Left lung (tissue), 10 donors: ENCODE data around the gene GUCY2F. TPM values are rescaled to one million over a fixed set of nuclear protein-coding genes. Genes with fewer than 3 reads are reported as not detected.

ENCODE experiments used
- ATAC-seq: fragments of 200-7000 bp; cut with Tn5 transposase; one replicate; pipeline ENCODE4 v1.9.1; 2020; ENCODE audit warnings: moderate library complexity
- DNase-seq, 4 donors: peaks; one replicate each; pipeline ENCODE4 v3.0.0-alpha.2; 2013 to 2020
- H3K27ac ChIP-seq, 2 donors: fragments of 200-600 bp; sonication (generic) in 1 of 2; one replicate each; pipeline versions ENCODE4 v1.5.0 to v1.8.0; 2020 to 2021
- H3K27me3 ChIP-seq, 2 donors: fragments of 200-600 bp; sonication (generic) in 1 of 2; one replicate each; pipeline versions ENCODE4 v1.5.0 to v1.8.0; 2020 to 2021
- H3K36me3 ChIP-seq, 2 donors: fragments of 200-600 bp; sonication (generic) in 1 of 2; one replicate each; pipeline versions ENCODE4 v1.5.0 to v1.8.0; 2020 to 2021
- H3K4me1 ChIP-seq, 2 donors: fragments of 200-600 bp; one replicate each; pipeline ENCODE4 v1.8.0; 2021
- H3K4me3 ChIP-seq, 2 donors: fragments of 200-600 bp; sonication (generic) in 1 of 2; one replicate each; pipeline versions ENCODE4 v1.5.0 to v1.8.0; 2020 to 2021; ENCODE audit warnings: mild to moderate bottlenecking in 1 of 2
- H3K9me3 ChIP-seq, 2 donors: fragments of 200-600 bp; sonication (generic) in 1 of 2; one replicate each; pipeline versions ENCODE4 v1.5.0 to v1.8.0; 2020 to 2021
- intact Hi-C, 2 donors: fragments of 100-400 bp; cut with DNase I; formaldehyde crosslinking; loops; one replicate each; pipeline versions ENCODE4 v1.11.2 to v1.14.2; 2022
- polyA plus RNA-seq, 6 donors: library from polyadenylated mRNA; unstranded; fragments of 120-200 nt; gene quantifications; one replicate each; pipeline ENCODE4 v1.2.1, GENCODE V29; 2013; ENCODE audit not compliant: insufficient read length in 6 of 6
- total RNA-seq, 2 donors: library from RNA; stranded (reverse); fragmentation: NEBNext Ultra II Directional; extraction: Animal tissue kit (Norgen Biotek cat#: 25700); gene quantifications; one replicate each; pipeline ENCODE4 v1.2.1, GENCODE V29; 2021
- TF ChIP-seq, protein P1 (sequence below), 2 donors: fragments of 200-600 bp; sonication (generic) in 1 of 2; IDR thresholded peaks; one replicate each; pipeline versions ENCODE4 v1.5.0 to v1.8.0; 2021; ENCODE audit warnings: antibody characterized with exemption in 2 of 2
- donor health status: DM: no; HTN: yes; CAD: no.
- donor health status: DM: no; HTN: no; CAD: no.

The GUCY2F gene
- total and polyA plus RNA-seq, 8 donors = 0.03 to 0.10 TPM; not detected in 6

DNA sequence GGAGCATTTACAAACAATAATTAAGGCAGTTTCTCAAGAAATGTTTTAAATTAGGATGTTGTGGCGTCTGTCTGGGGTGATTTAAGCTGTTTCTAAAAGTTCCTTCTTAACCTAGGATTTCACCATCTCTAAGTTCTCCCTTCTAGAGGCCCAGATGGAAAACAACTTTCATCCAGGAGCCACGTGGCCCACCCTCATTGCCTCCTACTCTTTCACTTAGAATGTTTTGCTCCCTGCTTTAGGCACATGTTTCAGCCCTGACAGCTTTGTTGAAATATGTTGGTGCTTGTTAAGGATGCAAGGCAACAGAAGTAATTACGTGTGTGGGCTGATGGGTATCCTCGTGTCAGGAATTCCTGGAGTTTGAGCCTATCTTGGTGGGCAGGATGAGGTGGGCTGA is 131.3 kb downstream of the GUCY2F start:
- ATAC-seq (no peak), DNase-seq (no peak)
- no peak overlapping the region for H3K4me3 ChIP-seq
- no peaks in the 10 kb centered on the region for H3K36me3 ChIP-seq
- TF ChIP-seq, protein P1, sequence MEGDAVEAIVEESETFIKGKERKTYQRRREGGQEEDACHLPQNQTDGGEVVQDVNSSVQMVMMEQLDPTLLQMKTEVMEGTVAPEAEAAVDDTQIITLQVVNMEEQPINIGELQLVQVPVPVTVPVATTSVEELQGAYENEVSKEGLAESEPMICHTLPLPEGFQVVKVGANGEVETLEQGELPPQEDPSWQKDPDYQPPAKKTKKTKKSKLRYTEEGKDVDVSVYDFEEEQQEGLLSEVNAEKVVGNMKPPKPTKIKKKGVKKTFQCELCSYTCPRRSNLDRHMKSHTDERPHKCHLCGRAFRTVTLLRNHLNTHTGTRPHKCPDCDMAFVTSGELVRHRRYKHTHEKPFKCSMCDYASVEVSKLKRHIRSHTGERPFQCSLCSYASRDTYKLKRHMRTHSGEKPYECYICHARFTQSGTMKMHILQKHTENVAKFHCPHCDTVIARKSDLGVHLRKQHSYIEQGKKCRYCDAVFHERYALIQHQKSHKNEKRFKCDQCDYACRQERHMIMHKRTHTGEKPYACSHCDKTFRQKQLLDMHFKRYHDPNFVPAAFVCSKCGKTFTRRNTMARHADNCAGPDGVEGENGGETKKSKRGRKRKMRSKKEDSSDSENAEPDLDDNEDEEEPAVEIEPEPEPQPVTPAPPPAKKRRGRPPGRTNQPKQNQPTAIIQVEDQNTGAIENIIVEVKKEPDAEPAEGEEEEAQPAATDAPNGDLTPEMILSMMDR (IDR thresholded peaks at IDR 0.05) = no peak
- H3K27me3 ChIP-seq = no peaks in the 10 kb centered on the region
- intact Hi-C loops = no loop called here
- no peaks in the 10 kb centered on the region for H3K4me1 ChIP-seq
- no peak overlapping the region for H3K27ac ChIP-seq
- H3K9me3 ChIP-seq = no peaks in the 10 kb centered on the region

DNA sequence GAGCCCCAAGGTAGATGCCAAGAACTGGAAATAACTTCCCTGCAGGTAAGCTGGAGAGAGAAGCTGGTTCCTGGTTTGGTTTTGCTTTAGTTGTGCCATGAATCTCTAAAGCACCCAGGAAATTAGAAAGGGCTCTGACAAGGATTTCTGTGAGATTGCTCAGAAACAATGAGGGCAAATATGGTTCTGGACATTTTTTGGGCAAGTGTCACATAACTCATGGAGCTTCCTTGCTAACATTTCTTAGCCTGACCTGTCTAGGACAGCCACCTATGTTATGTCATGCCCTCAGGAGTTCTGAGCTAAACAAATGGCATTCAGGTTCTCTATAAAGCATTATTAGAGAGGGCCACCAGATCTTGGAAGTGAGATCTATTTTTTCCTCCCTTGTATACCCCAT is 131.8 kb downstream of the GUCY2F start:
- H3K27me3 ChIP-seq = no peaks in the 10 kb centered on the region
- H3K27ac ChIP-seq = no peak overlapping the region
- H3K4me3 ChIP-seq = no peak overlapping the region
- intact Hi-C loops = no loop called here
- H3K9me3 ChIP-seq = no peaks in the 10 kb centered on the region
- no peaks in the 10 kb centered on the region for H3K4me1 ChIP-seq
- TF ChIP-seq, protein P1 (IDR thresholded peaks at IDR 0.05) = no peak
- no peaks in the 10 kb centered on the region for H3K36me3 ChIP-seq
- ATAC-seq = no peak
- DNase-seq = no peak

DNA sequence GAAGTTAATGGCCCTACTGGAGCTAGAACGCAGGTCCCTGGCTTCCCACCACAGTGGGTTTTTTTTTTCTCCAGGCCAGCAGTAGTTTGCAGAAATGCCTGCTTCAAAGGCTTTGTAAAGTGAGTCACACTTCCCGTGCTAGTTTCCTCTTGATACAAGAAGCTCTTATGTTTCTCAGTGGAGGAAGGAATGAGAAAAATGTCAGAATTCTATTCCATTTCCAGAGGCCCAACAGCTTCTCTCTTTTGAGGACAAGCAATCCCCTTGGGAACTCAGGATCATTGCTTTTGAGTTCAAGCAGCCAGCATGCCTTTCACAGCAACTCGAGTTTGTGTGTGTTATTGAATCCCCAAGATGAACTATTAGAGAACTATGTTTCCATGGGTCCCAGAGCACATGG is 134.3 kb downstream of the GUCY2F start:
- H3K4me1 ChIP-seq = no peaks in the 10 kb centered on the region
- no peak overlapping the region for H3K4me3 ChIP-seq
- H3K27me3 ChIP-seq = no peaks in the 10 kb centered on the region
- no peaks in the 10 kb centered on the region for H3K36me3 ChIP-seq
- ATAC-seq = peak; percentile 73
- H3K27ac ChIP-seq = peak overlapping the region in 1 of 2 donors; percentile 15
- intact Hi-C loops = no loop called here
- DNase-seq = no peak
- TF ChIP-seq, protein P1 (IDR thresholded peaks at IDR 0.05) = no peak
- no peaks in the 10 kb centered on the region for H3K9me3 ChIP-seq

DNA sequence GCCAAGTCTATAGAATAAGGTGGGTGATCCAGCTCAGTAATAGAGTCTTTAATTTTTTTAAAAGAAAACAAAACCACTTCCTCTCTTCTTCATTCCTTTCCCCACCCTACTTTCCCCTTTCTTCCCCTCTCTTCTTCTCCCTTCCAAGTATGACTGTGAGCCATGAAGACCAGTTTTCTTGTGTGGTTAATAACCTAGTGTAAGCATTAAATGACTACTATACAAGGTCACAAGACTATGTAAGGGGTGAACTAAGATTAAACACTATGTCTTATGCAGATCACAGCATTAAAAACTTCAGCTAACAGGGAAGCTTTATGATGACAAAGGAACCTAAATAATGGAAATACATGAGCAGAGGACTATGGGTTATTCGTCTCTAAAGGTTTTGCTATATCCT is 135.4 kb downstream of the GUCY2F start:
- intact Hi-C loops = no loop called here
- no peaks in the 10 kb centered on the region for H3K36me3 ChIP-seq

DNA sequence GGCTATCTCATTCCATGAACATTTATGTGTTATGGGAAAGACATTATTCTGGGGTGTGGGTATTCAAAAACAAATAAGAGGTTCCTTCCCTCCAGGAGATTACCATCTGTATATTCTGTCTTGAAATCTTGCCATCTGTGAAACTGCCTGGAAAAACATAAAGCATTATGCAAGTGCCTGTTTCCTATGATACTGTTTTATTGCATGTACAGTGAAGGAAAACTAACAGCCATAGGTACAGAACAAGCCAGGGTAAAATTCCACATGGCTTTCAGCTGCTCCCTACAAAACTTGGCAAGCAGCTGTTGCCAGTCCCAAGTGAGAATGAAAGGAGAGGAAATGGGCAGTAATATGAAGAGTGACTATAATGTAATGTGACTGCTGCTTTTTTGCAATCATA is 136.0 kb downstream of the GUCY2F start:
- Histone ChIP-seq H3K4me3 (no peak overlapping the region), H3K36me3 (no peaks in the 10 kb centered on the region), H3K9me3 (no peaks in the 10 kb centered on the region), H3K27ac (no peak overlapping the region), H3K27me3 (no peaks in the 10 kb centered on the region), H3K4me1 (no peaks in the 10 kb centered on the region)
- no peak for ATAC-seq
- DNase-seq = no peak
- TF ChIP-seq, protein P1 (IDR thresholded peaks at IDR 0.05) = no peak
- intact Hi-C loops = no loop called here

More for the DNA sequence above, 135.4 kb downstream of the GUCY2F start:
- DNase-seq (no peak), ATAC-seq (no peak)
- no peak overlapping the region for H3K27ac ChIP-seq
- no peaks in the 10 kb centered on the region for H3K9me3 ChIP-seq
- H3K4me1 ChIP-seq = no peaks in the 10 kb centered on the region
- no peaks in the 10 kb centered on the region for H3K27me3 ChIP-seq
- TF ChIP-seq, protein P1 (IDR thresholded peaks at IDR 0.05) = no peak
- H3K4me3 ChIP-seq = no peak overlapping the region
